Endothelial cell of umbilical vein (primary cell): Measurements from ENCODE around the gene NADSYN1. TPM values are rescaled to one million over a fixed set of nuclear protein-coding genes. Genes with fewer than 3 reads are reported as not detected.

Experiments used
- BruUV-seq: library from RNA; stranded (reverse); fragments of 400-500 nt; replicated peaks from 2 replicates; lab custom pipeline; 2021; lab: Mats Ljungman, UMichigan
- CTCF ChIA-PET: fragments of 300-600, 350-600 bp; sonication (Branson Sonifier 250); formaldehyde crosslinking; loops from one replicate; lab custom pipeline; 2021; ENCODE audit warnings: antibody characterized with exemption, inconsistent platforms; lab: Charles Lee
- POLR2A ChIA-PET: fragments of 300-600, 350-600 bp; sonication (Branson Sonifier 250); formaldehyde crosslinking; loops from one replicate; lab custom pipeline; 2021; ENCODE audit warnings: antibody characterized with exemption, inconsistent platforms; lab: Charles Lee
- DNase-seq: peaks from one replicate; pipeline ENCODE4 v3.0.0-alpha.2; 2011; ENCODE audit warnings: low read depth, low spot score
- FAIRE-seq: peaks from 2 replicates; lab custom pipeline; 2011; peaks lifted over from hg19 to GRCh38; lab: Jason Lieb, UNC
- H2AFZ ChIP-seq: 2 replicates; pipeline ENCODE4 v1.6.0; 2012; ENCODE audit warnings: low read depth, low read length, control low read depth, inconsistent platforms
- H3K27ac ChIP-seq: 2 replicates; pipeline ENCODE4 v1.5.1; 2011; ENCODE audit warnings: low read depth, mild to moderate bottlenecking, control low read depth, low read length, moderate library complexity; ENCODE audit not compliant: insufficient read depth
- H3K27me3 ChIP-seq, 2 experiments: 2 replicates each; pipeline versions ENCODE4 v1.6.0 to v1.6.1; 2011; ENCODE audit warnings: low read length in 2 of 2, mixed read lengths in 1 of 2; ENCODE audit not compliant: control insufficient read depth in 2 of 2, insufficient read depth in 2 of 2
- H3K36me3 ChIP-seq, 2 experiments: 2 replicates in 1 of 2; 3 replicates in 1 of 2; pipeline ENCODE4 v1.5.1; 2011; ENCODE audit warnings: low read length in 2 of 2, mild to moderate bottlenecking in 1 of 2, moderate library complexity in 1 of 2; ENCODE audit not compliant: control insufficient read depth in 2 of 2, insufficient read depth in 2 of 2; ENCODE audit errors: extremely low read depth in 1 of 2
- H3K4me1 ChIP-seq: 3 replicates; pipeline ENCODE4 v1.5.1; 2011; ENCODE audit warnings: mild to moderate bottlenecking, low read length; ENCODE audit not compliant: control insufficient read depth, insufficient read depth; ENCODE audit errors: extremely low read depth
- H3K4me2 ChIP-seq: 2 replicates; pipeline ENCODE4 v1.6.1; 2011; ENCODE audit warnings: low read length, control low read depth, mixed read lengths; ENCODE audit not compliant: insufficient read depth
- H3K4me3 ChIP-seq, 3 experiments: fragments of 200-600 bp in 1 of 3; sonication (generic), shearing (Covaris generic) in 1 of 3; replicated peaks in 1 of 3; 2 replicates each; pipeline ENCODE4 v1.5.1; 2011 to 2016; ENCODE audit warnings: control low read depth in 3 of 3, low read length in 3 of 3, mild to moderate bottlenecking in 2 of 3, inconsistent platforms in 1 of 3, low read depth in 1 of 3, moderate library complexity in 1 of 3; ENCODE audit not compliant: insufficient read depth in 1 of 3
- H3K79me2 ChIP-seq: 2 replicates; pipeline ENCODE4 v1.6.0; 2012; ENCODE audit warnings: low read length, inconsistent platforms; ENCODE audit not compliant: control insufficient read depth, insufficient read depth
- H3K9ac ChIP-seq: replicated peaks from 2 replicates; pipeline ENCODE3; 2011; ENCODE audit warnings: low read length, control low read depth; ENCODE audit not compliant: insufficient read depth; ENCODE audit errors: extremely low read depth
- H3K9me1 ChIP-seq: replicated peaks from 3 replicates; pipeline ENCODE4 v1.6.0; 2011; ENCODE audit warnings: mild to moderate bottlenecking, low read length; ENCODE audit not compliant: control insufficient read depth, insufficient read depth; ENCODE audit errors: extremely low read depth
- H3K9me3 ChIP-seq: replicated peaks from 2 replicates; pipeline ENCODE4 v1.5.1; 2012; ENCODE audit warnings: low read length, inconsistent platforms; ENCODE audit not compliant: control insufficient read depth, insufficient read depth
- H4K20me1 ChIP-seq: replicated peaks from 2 replicates; pipeline ENCODE3; 2011; ENCODE audit warnings: mild to moderate bottlenecking, low read length; ENCODE audit not compliant: control insufficient read depth, insufficient read depth; ENCODE audit errors: extremely low read depth
- EZH2 ChIP-seq: IDR thresholded peaks from 2 replicates; pipeline ENCODE4 v1.6.1; 2012; ENCODE audit warnings: borderline replicate concordance, low read depth, mild to moderate bottlenecking, moderate library complexity, low read length, inconsistent platforms; ENCODE audit not compliant: severe bottlenecking
- FOS ChIP-seq: IDR thresholded peaks from 2 replicates; pipeline ENCODE4 v1.6.1; 2011; ENCODE audit warnings: mild to moderate bottlenecking, low read length, moderate library complexity, borderline replicate concordance; ENCODE audit not compliant: insufficient read depth
- GATA2 ChIP-seq: IDR thresholded peaks from 2 replicates; pipeline ENCODE4 v1.7.0; 2011; ENCODE audit warnings: low read depth, mild to moderate bottlenecking, moderate library complexity, mixed read lengths, low read length; ENCODE audit not compliant: insufficient read length, insufficient read depth
- JUN ChIP-seq: IDR thresholded peaks from 2 replicates; pipeline ENCODE4 v1.6.1; 2011; ENCODE audit warnings: borderline replicate concordance, low read depth; ENCODE audit not compliant: insufficient read length, insufficient read depth
- MYC ChIP-seq: IDR thresholded peaks from one replicate; pipeline ENCODE4 v1.6.1; 2011; ENCODE audit warnings: mild to moderate bottlenecking, low read depth, low read length
- POLR2A ChIP-seq: IDR thresholded peaks from 2 replicates; pipeline ENCODE4 v1.6.1; 2012; ENCODE audit warnings: low read depth, mild to moderate bottlenecking, control low read depth, low read length
- POLR2AphosphoS5 ChIP-seq: IDR thresholded peaks from 2 replicates; pipeline ENCODE4 v1.6.1; 2012; ENCODE audit warnings: low read depth, mild to moderate bottlenecking, control low read depth, low read length, moderate library complexity; ENCODE audit not compliant: insufficient read depth
- dilution Hi-C: fragments of 300-500 bp; cut with MboI; formaldehyde crosslinking; loops from one replicate; pipeline ENCODE4 v1.15.0; 2019; ENCODE audit warnings: low sequenced_read_pairs; ENCODE audit not compliant: extremely low pct_ligation_motif_present
- intact Hi-C: fragments of 100-400 bp; cut with micrococcal nuclease; formaldehyde crosslinking; loops from one replicate; pipeline ENCODE4 v1.10.0; 2022
- polyA plus RNA-seq, 4 experiments: library from polyadenylated mRNA; depleted of rRNA in 3 of 4; stranded (reverse) in 3 of 4; unstranded in 1 of 4; fragments of >200 nt; gene quantifications; 2 replicates each; pipeline versions ENCODE4 v1.2.1 to v1.2.3, GENCODE V29; 2011 to 2012; ENCODE audit warnings: missing spikeins in 1 of 4
- total RNA-seq: library from RNA; stranded (reverse); gene quantifications from 2 replicates; pipeline ENCODE4 v1.2.3, GENCODE V29; 2021
- TF ChIP-seq, protein P1 (sequence below), 2 donors: IDR thresholded peaks; 1 replicate in 1 of 2; 2 replicates in 1 of 2; pipeline ENCODE4 v1.5.1; 2011; ENCODE audit warnings: low read length in 2 of 2, mild to moderate bottlenecking in 2 of 2, moderate library complexity in 2 of 2, control low read depth in 1 of 2, inconsistent platforms in 1 of 2, low read depth in 1 of 2; ENCODE audit not compliant: insufficient read depth in 1 of 2; ENCODE audit errors: extremely low read depth in 1 of 2
- TF ChIP-seq, protein P2 (sequence below): IDR thresholded peaks from 2 replicates; pipeline ENCODE4 v1.6.1; 2011; ENCODE audit not compliant: insufficient read depth, insufficient read length

The NADSYN1 gene
- total and polyA plus RNA-seq, 2 donors (not counting 3 experiments of a cell fraction or from before 2014, with no cell fraction given) = 77.5 to 99.2 TPM

GRCh38 chr11:71446150-71446549 is 6.9 kb upstream of the NADSYN1 start:
- Histone ChIP-seq H3K4me1 (peaks cover 22% of the 10 kb centered on the region), H3K27ac (no peak overlapping the region), H3K4me2 (no peak overlapping the region), H3K27me3 (no peaks in the 10 kb centered on the region), H3K9me3 (no peaks in the 10 kb centered on the region), H3K9me1 (no peaks in the 10 kb centered on the region), H3K4me3 (no peak overlapping the region), H2AFZ (no peak overlapping the region), H3K36me3 (peaks cover 9 to 20% of the 10 kb centered on the region in 2 experiments), H3K79me2 (peaks cover 30% of the 10 kb centered on the region), H4K20me1 (no peaks in the 10 kb centered on the region), H3K9ac (no peak overlapping the region)
- intact Hi-C loops = loop anchor here (5.0 kb wide), 1 partner anchor 116 kb away; no protein-coding TSS in a partner anchor
- FAIRE-seq (no peak), DNase-seq (no peak)
- no peak for TF ChIP-seq GATA2
- ChIA-PET POLR2A (no interaction called here), CTCF (interaction anchor here (4.2 kb wide), 1 partner anchor 117 kb away, joined by 29 read pairs; no protein-coding TSS in a partner anchor)
- BruUV-seq = no TSS peak
- dilution Hi-C loops = no loop called here

GRCh38 chr11:71446942-71447688 is 5.9 kb upstream of the NADSYN1 start:
- H3K4me3 ChIP-seq = peak overlapping the region; percentile 29 to 98 (median 61)
- ChIA-PET POLR2A (no interaction called here), CTCF (interaction anchor here (2.1 to 4.2 kb wide), 2 partner anchors 117 to 133 kb away, joined by 8 to 29 read pairs; no protein-coding TSS in a partner anchor)
- peaks cover 30% of the 10 kb centered on the region for H3K79me2 ChIP-seq
- H4K20me1 ChIP-seq = no peaks in the 10 kb centered on the region
- no peaks in the 10 kb centered on the region for H3K9me1 ChIP-seq
- no peak overlapping the region for H2AFZ ChIP-seq
- DNase-seq (peak; percentile 6), FAIRE-seq (peak; percentile 68)
- H3K9ac ChIP-seq = peak overlapping the region; percentile 55
- peaks cover 6 to 16% of the 10 kb centered on the region in 2 experiments for H3K36me3 ChIP-seq
- H3K4me2 ChIP-seq = peak overlapping the region; percentile 51
- H3K9me3 ChIP-seq = no peaks in the 10 kb centered on the region
- no peaks in the 10 kb centered on the region for H3K27me3 ChIP-seq
- H3K4me1 ChIP-seq = peaks cover 26% of the 10 kb centered on the region
- H3K27ac ChIP-seq = no peak overlapping the region
- TF ChIP-seq FOS = no peak
- TF ChIP-seq, protein P1, sequence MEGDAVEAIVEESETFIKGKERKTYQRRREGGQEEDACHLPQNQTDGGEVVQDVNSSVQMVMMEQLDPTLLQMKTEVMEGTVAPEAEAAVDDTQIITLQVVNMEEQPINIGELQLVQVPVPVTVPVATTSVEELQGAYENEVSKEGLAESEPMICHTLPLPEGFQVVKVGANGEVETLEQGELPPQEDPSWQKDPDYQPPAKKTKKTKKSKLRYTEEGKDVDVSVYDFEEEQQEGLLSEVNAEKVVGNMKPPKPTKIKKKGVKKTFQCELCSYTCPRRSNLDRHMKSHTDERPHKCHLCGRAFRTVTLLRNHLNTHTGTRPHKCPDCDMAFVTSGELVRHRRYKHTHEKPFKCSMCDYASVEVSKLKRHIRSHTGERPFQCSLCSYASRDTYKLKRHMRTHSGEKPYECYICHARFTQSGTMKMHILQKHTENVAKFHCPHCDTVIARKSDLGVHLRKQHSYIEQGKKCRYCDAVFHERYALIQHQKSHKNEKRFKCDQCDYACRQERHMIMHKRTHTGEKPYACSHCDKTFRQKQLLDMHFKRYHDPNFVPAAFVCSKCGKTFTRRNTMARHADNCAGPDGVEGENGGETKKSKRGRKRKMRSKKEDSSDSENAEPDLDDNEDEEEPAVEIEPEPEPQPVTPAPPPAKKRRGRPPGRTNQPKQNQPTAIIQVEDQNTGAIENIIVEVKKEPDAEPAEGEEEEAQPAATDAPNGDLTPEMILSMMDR (IDR thresholded peaks at IDR 0.05; ENCODE audit: extremely low read depth in 1 of 2, insufficient read depth in 1 of 2, low read depth in 1 of 2, low read length in 2 of 2) = no peak
- no peak for TF ChIP-seq EZH2
- no peak for TF ChIP-seq GATA2
- TF ChIP-seq JUN = no peak
- TF ChIP-seq MYC = no peak
- TF ChIP-seq, protein P2, sequence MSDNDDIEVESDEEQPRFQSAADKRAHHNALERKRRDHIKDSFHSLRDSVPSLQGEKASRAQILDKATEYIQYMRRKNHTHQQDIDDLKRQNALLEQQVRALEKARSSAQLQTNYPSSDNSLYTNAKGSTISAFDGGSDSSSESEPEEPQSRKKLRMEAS = no peak
- no peak for TF ChIP-seq POLR2A
- no peak for TF ChIP-seq POLR2AphosphoS5
- dilution Hi-C loops (no loop called here), intact Hi-C loops (loop anchor here (5.0 kb wide), 1 partner anchor 115 kb away; no protein-coding TSS in a partner anchor)
- BruUV-seq = TSS peak; percentile 46
